ENCODE measurements around the gene UNC5B. TPM values are rescaled to one million over a fixed set of nuclear protein-coding genes. Genes with fewer than 3 reads are reported as not detected.

UNC5B gene
- total RNA-seq: 10 to 100 TPM in 4 of 6 donors, 1 to 10 TPM in 2; 8.4 to 27.7 (median 20.5) TPM

DNA sequence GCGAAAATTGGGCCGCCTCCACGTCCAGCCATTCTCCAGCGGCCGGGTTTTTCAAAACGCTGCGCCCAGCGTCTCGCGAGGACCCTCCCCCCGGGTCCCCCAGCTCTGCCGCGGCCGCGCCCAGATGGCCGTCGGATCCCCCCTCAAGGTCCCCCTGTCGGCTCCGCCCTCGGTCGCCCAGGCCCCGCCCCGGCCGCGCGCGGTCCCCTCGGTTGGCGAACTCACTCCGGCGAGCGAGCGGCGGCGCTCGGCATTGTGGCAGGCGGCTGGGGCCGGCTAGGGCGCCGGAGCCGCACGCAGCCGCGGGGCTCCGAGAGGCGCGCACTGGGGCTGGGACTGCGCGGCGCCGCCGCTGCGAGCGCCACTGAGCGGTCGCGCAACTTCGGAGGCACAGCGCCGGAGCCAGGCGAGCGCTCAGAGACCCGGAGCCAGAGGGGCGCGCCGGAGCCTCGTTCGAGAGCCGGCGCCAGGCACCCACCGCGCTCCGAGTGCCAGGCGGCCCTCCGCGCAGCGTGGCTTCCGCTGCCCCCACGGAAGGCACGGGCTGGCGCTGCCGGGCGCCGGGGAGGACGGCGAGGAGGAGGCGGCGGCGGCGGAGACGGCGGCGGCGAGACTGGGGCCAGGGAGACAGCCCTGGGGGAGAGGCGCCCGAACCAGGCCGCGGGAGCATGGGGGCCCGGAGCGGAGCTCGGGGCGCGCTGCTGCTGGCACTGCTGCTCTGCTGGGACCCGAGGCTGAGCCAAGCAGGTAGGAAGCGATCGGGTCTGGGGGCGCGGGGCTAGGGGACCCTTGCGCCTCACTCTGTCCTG is at the start of gene UNC5B:
Gene UNC5B (plus strand): TSS at position 253 of the 809 bp plus-strand sequence. CDS start 416 bp downstream, at position 669.
- ATAC-seq (ENCODE audit: low FRiP score in 2 of 2): peak; percentile 84 to 94
- 1% methylated on average over 54 of the region's 109 CpGs; no CpG with 5 or more reads in 1 of the 2 donors for WGBS, 2 donors
- peak; percentile 84 to 99 for DNase-seq
- Histone ChIP-seq H3K4me3 (peak within 1 kb of the TSS; percentile 61 to 90 (median 84)), H3K36me3 (no peaks in the 10 kb centered on the region), H3K27ac (peak within 1 kb of the TSS; percentile 77 to 91 (median 89)), H3K9me3 (no peaks in the 10 kb centered on the region), H3K27me3 (peaks cover 0 to 6% (median 0%) of the 10 kb centered on the region in 4 donors), H3K4me1 (peaks cover 29 to 52% (median 38%) of the 10 kb centered on the region in 4 donors)
- TF ChIP-seq, protein P1, sequence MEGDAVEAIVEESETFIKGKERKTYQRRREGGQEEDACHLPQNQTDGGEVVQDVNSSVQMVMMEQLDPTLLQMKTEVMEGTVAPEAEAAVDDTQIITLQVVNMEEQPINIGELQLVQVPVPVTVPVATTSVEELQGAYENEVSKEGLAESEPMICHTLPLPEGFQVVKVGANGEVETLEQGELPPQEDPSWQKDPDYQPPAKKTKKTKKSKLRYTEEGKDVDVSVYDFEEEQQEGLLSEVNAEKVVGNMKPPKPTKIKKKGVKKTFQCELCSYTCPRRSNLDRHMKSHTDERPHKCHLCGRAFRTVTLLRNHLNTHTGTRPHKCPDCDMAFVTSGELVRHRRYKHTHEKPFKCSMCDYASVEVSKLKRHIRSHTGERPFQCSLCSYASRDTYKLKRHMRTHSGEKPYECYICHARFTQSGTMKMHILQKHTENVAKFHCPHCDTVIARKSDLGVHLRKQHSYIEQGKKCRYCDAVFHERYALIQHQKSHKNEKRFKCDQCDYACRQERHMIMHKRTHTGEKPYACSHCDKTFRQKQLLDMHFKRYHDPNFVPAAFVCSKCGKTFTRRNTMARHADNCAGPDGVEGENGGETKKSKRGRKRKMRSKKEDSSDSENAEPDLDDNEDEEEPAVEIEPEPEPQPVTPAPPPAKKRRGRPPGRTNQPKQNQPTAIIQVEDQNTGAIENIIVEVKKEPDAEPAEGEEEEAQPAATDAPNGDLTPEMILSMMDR (IDR thresholded peaks at IDR 0.05): peak; percentile 35 to 85 (median 60)
- TF ChIP-seq POLR2AphosphoS5 (IDR thresholded peaks at IDR 0.05) (peak in 1 of 2 donors; percentile 78), EP300 (IDR thresholded peaks at IDR 0.05) (no peak), POLR2A (IDR thresholded peaks at IDR 0.05) (peak in 3 of 4 donors; percentile 63 to 86 (median 76))

DNA sequence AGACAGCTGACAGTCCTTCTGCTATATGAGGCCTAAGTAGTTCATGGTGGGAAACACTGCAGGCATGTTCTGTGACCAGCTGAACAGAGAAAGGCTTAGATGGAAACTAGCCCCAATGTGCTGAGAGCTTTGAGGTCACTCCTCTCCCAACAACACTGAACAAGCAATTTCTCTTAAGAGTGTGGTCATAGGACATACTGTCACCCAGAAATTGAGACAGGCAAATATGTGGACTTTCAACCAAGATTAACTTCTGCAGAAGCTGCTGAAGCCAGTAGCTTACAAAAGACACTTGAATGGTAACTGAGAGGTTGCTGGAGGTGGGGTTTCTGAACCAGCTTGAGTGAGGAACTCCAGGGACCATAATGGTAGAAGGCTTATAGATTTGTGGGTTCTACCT is 38.9 kb upstream of the UNC5B start:
- no peaks in the 10 kb centered on the region for H3K36me3 ChIP-seq
- ATAC-seq (ENCODE audit: low FRiP score in 2 of 2): no peak
- no peak overlapping the region for H3K4me3 ChIP-seq
- no peaks in the 10 kb centered on the region for H3K9me3 ChIP-seq
- H3K4me1 ChIP-seq: no peaks in the 10 kb centered on the region
- TF ChIP-seq, protein P1 (IDR thresholded peaks at IDR 0.05): no peak
- no peak for TF ChIP-seq POLR2AphosphoS5 (IDR thresholded peaks at IDR 0.05)
- no peak for TF ChIP-seq EP300 (IDR thresholded peaks at IDR 0.05)
- TF ChIP-seq POLR2A (IDR thresholded peaks at IDR 0.05): no peak
- no peak overlapping the region for H3K27ac ChIP-seq
- no peak for DNase-seq
- H3K27me3 ChIP-seq: no peaks in the 10 kb centered on the region

DNA sequence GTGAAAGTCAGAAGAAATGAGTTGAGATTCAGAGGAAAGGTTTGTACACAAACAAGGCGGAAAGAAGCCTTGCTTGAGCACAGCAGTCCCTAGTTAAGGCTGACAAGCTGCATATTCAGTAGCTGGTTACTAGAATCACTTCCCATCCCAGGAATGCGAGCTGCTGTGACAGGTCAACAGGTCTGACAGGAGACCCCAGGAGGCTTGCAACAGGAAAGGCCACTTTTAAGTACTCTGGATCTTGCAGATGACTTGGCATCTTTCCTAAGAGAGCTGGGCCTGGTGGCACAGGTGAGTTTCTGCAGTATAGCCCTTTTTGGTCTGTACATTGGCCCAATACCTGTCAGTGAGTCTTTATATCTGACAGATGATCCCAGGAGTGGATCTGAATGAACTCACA is 35.7 kb upstream of the UNC5B start:
- no peaks in the 10 kb centered on the region for H3K27me3 ChIP-seq
- H3K27ac ChIP-seq: no peak overlapping the region
- no peaks in the 10 kb centered on the region for H3K36me3 ChIP-seq
- no peak for ATAC-seq (ENCODE audit: low FRiP score in 2 of 2)
- 90 to 93% methylated on average over 2 of the region's 2 CpGs for WGBS, 2 donors
- no peaks in the 10 kb centered on the region for H3K9me3 ChIP-seq
- DNase-seq: no peak
- TF ChIP-seq POLR2A (IDR thresholded peaks at IDR 0.05) (no peak), POLR2AphosphoS5 (IDR thresholded peaks at IDR 0.05) (no peak), EP300 (IDR thresholded peaks at IDR 0.05) (no peak)
- TF ChIP-seq, protein P1 (IDR thresholded peaks at IDR 0.05): no peak
- H3K4me3 ChIP-seq: no peak overlapping the region
- no peaks in the 10 kb centered on the region for H3K4me1 ChIP-seq

DNA sequence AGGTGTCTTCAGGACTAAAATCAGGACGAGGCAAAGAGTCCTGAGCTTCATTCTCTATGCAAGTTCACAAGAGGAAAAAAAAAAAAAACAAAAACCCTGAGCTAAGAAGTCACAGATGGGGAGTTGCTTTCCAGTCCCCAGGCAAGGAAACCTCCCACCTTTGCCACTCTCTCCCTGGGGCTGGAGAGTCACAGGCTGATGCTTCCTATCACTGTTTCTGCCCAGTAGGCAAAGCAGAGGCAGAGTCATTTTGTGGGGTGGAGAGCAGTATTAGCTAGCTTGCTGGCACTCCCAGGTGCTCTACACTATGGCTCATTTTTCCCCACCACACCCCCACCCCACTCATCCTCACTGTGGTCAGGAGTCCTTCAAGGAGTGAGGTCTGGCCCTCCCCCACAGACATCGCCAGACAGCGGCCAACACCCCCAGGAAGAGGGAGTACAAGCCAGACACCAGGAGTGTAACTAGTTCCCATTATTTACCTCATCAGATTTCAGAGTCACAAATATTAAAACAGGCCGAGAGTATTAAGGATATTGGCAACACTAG is 34.6 kb upstream of the UNC5B start:
- Histone ChIP-seq H3K4me1 (no peaks in the 10 kb centered on the region), H3K9me3 (no peaks in the 10 kb centered on the region), H3K4me3 (no peak overlapping the region), H3K27me3 (no peaks in the 10 kb centered on the region), H3K36me3 (no peaks in the 10 kb centered on the region), H3K27ac (no peak overlapping the region)
- DNase-seq (no peak), ATAC-seq (ENCODE audit: low FRiP score in 2 of 2) (no peak)
- no peak for TF ChIP-seq EP300 (IDR thresholded peaks at IDR 0.05)
- TF ChIP-seq, protein P1 (IDR thresholded peaks at IDR 0.05): no peak
- TF ChIP-seq POLR2AphosphoS5 (IDR thresholded peaks at IDR 0.05): no peak
- no peak for TF ChIP-seq POLR2A (IDR thresholded peaks at IDR 0.05)
- 74 to 83% methylated on average over 4 of the region's 4 CpGs for WGBS, 2 donors

Data from upper lobe of left lung (tissue), 6 donors.